Liver (tissue), 3 donors: ENCODE measurements around the gene TWF1.

ENCODE experiments used
- ATF3 ChIP-seq: IDR thresholded peaks from 2 replicates; pipeline ENCODE4 v1.6.1; 2016; ENCODE audit warnings: antibody characterized with exemption
- CTCF ChIP-seq: fragments of 150-350 bp; IDR thresholded peaks from 2 replicates; pipeline ENCODE4 v1.5.1; 2017; ENCODE audit warnings: improper control_type of control experiment, low read depth, low read length; ENCODE audit not compliant: missing input control
- EGR1 ChIP-seq, 2 donors: IDR thresholded peaks; 2 replicates each; pipeline ENCODE4 v1.6.1; 2016 to 2018; ENCODE audit warnings: antibody characterized with exemption in 2 of 2, low read depth in 2 of 2
- FOXA1 ChIP-seq: IDR thresholded peaks from 2 replicates; pipeline ENCODE4 v1.6.1; 2016; ENCODE audit warnings: antibody characterized with exemption
- FOXA2 ChIP-seq: IDR thresholded peaks from 2 replicates; pipeline ENCODE4 v1.6.1; 2016; ENCODE audit warnings: antibody characterized with exemption
- GABPA ChIP-seq, 2 donors: IDR thresholded peaks in 1 of 2; conservative IDR thresholded peaks in 1 of 2; 2 replicates each; pipeline ENCODE4 v1.6.1; 2016; ENCODE audit warnings: antibody characterized with exemption in 2 of 2, mild to moderate bottlenecking in 1 of 2, moderate library complexity in 1 of 2
- MAX ChIP-seq: IDR thresholded peaks from 2 replicates; pipeline ENCODE4 v1.6.1; 2016; ENCODE audit warnings: antibody characterized with exemption
- RAD21 ChIP-seq, 2 donors: IDR thresholded peaks; 2 replicates each; pipeline ENCODE4 v1.6.1; 2016; ENCODE audit warnings: antibody characterized with exemption in 2 of 2, mild to moderate bottlenecking in 2 of 2
- REST ChIP-seq: IDR thresholded peaks from 2 replicates; pipeline ENCODE4 v1.6.1; 2016; ENCODE audit warnings: antibody characterized with exemption, mild to moderate bottlenecking
- RXRA ChIP-seq, 2 donors: IDR thresholded peaks; 2 replicates each; pipeline ENCODE4 v1.6.1; 2017 to 2018; ENCODE audit warnings: antibody characterized with exemption in 2 of 2, mild to moderate bottlenecking in 1 of 2
- TAF1 ChIP-seq: conservative IDR thresholded peaks from 2 replicates; pipeline ENCODE4 v1.6.1; 2016; ENCODE audit warnings: antibody characterized with exemption, mild to moderate bottlenecking
- YY1 ChIP-seq: IDR thresholded peaks from 2 replicates; pipeline ENCODE4 v1.6.1; 2016; ENCODE audit warnings: antibody characterized with exemption, mild to moderate bottlenecking
- donor health status: healthy.
- donor health status: healthy.

DNA sequence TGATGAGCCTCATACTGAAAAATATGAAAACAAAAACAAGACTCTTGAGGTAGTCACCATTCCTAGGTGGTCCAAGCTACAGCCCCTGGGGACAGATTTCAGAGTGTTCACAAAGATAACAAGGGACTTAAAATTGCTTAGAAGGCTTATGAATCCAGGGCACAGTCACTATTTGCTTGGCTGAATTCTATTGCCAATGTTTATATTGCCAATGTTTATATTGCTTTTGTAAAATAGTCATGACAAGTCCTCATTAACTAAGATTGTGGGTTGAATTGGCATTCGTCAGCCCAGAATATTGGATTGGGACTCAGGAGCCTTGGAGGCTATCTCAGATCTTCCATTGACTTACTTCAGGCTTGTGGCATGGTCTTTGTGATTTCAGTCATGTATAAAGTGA, 36.1 kb upstream of the TWF1 start:
- no peak for TF ChIP-seq CTCF
- TF ChIP-seq FOXA2: no peak
- no peak for TF ChIP-seq EGR1 (IDR thresholded peaks at IDR 0.05; ENCODE audit: low read depth in 2 of 2)
- no peak for TF ChIP-seq YY1
- no peak for TF ChIP-seq MAX
- no peak for TF ChIP-seq TAF1
- no peak for TF ChIP-seq RXRA (IDR thresholded peaks at IDR 0.05)
- no peak for TF ChIP-seq REST
- no peak for TF ChIP-seq GABPA (IDR thresholded peaks at IDR 0.05 in 1 of 2, conservative IDR thresholded peaks at IDR 0.05 in 1 of 2)
- no peak for TF ChIP-seq FOXA1
- TF ChIP-seq RAD21 (IDR thresholded peaks at IDR 0.05): no peak
- no peak for TF ChIP-seq ATF3
